SU-DHL-6 (cell line): ENCODE results near the gene EEF2K.

ENCODE experiments used
- H2AFZ ChIP-seq: fragments of 200-600 bp; sonication (generic); 2 replicates; pipeline ENCODE4 v1.6.1; 2014; ENCODE audit warnings: low read depth, mild to moderate bottlenecking, moderate library complexity, mixed read lengths, antibody characterized with exemption, low read length; ENCODE audit not compliant: severe bottlenecking
- H3F3A ChIP-seq: fragments of 200-600 bp; shearing (Covaris generic); 2 replicates; pipeline ENCODE4 v1.6.0; 2016; ENCODE audit warnings: antibody characterized with exemption, mild to moderate bottlenecking; ENCODE audit not compliant: insufficient read depth
- H3K27ac ChIP-seq: fragments of 200-600 bp; sonication (generic); 2 replicates; pipeline ENCODE4 v1.5.1; 2016; ENCODE audit warnings: low read depth, mild to moderate bottlenecking, low read length, moderate library complexity, mixed read lengths
- H3K27me3 ChIP-seq: fragments of 200-600 bp; sonication (generic), shearing (Covaris generic); 2 replicates; pipeline ENCODE4 v1.6.0; 2014; ENCODE audit warnings: mild to moderate bottlenecking, low read length
- H3K36me3 ChIP-seq: fragments of 200-600 bp; sonication (generic); 2 replicates; pipeline ENCODE4 v1.6.1; 2014; ENCODE audit warnings: mild to moderate bottlenecking, low read length, mixed read lengths
- H3K4me2 ChIP-seq: fragments of 300-600, 200-600 bp; shearing (Covaris generic), sonication (generic); 2 replicates; pipeline ENCODE4 v1.6.0; 2014; ENCODE audit warnings: low read length, low read depth, mild to moderate bottlenecking; ENCODE audit not compliant: poor library complexity, severe bottlenecking
- H3K4me3 ChIP-seq: fragments of 200-600 bp; sonication (generic); 2 replicates; pipeline ENCODE4 v1.5.1; 2014; ENCODE audit warnings: antibody characterized with exemption, low read length, mild to moderate bottlenecking, mixed read lengths; ENCODE audit not compliant: insufficient read depth, poor library complexity, severe bottlenecking
- H3K79me2 ChIP-seq: fragments of 200-600 bp; sonication (generic); 2 replicates; pipeline ENCODE4 v1.6.1; 2014; ENCODE audit warnings: mild to moderate bottlenecking, low read length, moderate library complexity; ENCODE audit not compliant: insufficient read depth
- H3K9ac ChIP-seq: fragments of 200-600 bp; sonication (generic); 2 replicates; pipeline ENCODE4 v1.7.0; 2014; ENCODE audit warnings: mild to moderate bottlenecking, low read length
- H3K9me2 ChIP-seq: fragments of 200-600 bp; sonication (generic); replicated peaks from 2 replicates; pipeline ENCODE4 v1.6.1; 2014; ENCODE audit warnings: low read length; ENCODE audit not compliant: insufficient read depth
- H3K9me3 ChIP-seq: fragments of 200-600 bp; sonication (generic); 2 replicates; pipeline ENCODE4 v1.6.1; 2014; ENCODE audit warnings: low read length, mixed read lengths; ENCODE audit not compliant: insufficient read depth
- H4K20me1 ChIP-seq: fragments of 200-600 bp; sonication (generic); 2 replicates; pipeline ENCODE4 v1.6.1; 2014; ENCODE audit warnings: low read depth, mild to moderate bottlenecking, antibody characterized with exemption, low read length, moderate library complexity, mixed read lengths
- EZH2phosphoT487 ChIP-seq: fragments of 200-600 bp; sonication (generic), shearing (Covaris generic); conservative IDR thresholded peaks from 2 replicates; pipeline ENCODE4 v1.6.1; 2018; ENCODE audit warnings: mild to moderate bottlenecking, antibody characterized with exemption, low read length, moderate library complexity, mixed read lengths
- TF ChIP-seq, protein P1 (sequence below): fragments of 200-600 bp; sonication (generic); IDR thresholded peaks from one replicate; pipeline ENCODE4 v1.5.1; 2017; ENCODE audit warnings: antibody characterized with exemption, mild to moderate bottlenecking, low read length, moderate library complexity; ENCODE audit not compliant: insufficient read depth, poor library complexity, severe bottlenecking

The EEF2K gene

DNA sequence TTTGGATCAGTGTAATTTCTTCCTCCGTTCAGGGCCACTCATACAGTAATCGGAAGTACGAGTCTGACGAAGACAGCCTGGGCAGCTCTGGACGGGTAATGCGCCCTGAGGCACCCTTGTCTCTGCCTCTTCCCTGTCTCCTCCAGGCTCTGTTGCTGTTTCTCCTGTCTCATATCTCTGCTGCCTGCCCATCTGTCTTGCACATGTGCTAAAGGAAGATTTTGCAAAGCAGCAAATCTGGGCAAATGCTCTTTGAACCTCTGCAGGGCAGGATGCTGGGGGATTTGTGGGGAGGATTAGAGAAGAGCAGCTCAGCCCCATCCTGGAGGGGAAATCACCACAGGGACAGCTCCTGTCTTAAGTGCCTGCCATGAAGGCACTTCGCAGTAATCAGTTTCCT is 58.7 kb downstream of the EEF2K start:
- Histone ChIP-seq H3K9me2 (no peaks in the 10 kb centered on the region), H3K4me3 (no peak overlapping the region), H3F3A (no peaks in the 10 kb centered on the region), H3K27ac (no peak overlapping the region), H2AFZ (no peak overlapping the region), H4K20me1 (no peaks in the 10 kb centered on the region), H3K79me2 (no peaks in the 10 kb centered on the region), H3K36me3 (peaks cover 4% of the 10 kb centered on the region; the same call in 1 of the 2 replicates), H3K4me2 (no peak overlapping the region), H3K9me3 (no peaks in the 10 kb centered on the region), H3K9ac (no peak overlapping the region), H3K27me3 (no peaks in the 10 kb centered on the region)
- no peak for TF ChIP-seq EZH2phosphoT487
- TF ChIP-seq, protein P1, sequence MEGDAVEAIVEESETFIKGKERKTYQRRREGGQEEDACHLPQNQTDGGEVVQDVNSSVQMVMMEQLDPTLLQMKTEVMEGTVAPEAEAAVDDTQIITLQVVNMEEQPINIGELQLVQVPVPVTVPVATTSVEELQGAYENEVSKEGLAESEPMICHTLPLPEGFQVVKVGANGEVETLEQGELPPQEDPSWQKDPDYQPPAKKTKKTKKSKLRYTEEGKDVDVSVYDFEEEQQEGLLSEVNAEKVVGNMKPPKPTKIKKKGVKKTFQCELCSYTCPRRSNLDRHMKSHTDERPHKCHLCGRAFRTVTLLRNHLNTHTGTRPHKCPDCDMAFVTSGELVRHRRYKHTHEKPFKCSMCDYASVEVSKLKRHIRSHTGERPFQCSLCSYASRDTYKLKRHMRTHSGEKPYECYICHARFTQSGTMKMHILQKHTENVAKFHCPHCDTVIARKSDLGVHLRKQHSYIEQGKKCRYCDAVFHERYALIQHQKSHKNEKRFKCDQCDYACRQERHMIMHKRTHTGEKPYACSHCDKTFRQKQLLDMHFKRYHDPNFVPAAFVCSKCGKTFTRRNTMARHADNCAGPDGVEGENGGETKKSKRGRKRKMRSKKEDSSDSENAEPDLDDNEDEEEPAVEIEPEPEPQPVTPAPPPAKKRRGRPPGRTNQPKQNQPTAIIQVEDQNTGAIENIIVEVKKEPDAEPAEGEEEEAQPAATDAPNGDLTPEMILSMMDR, result no peak

DNA sequence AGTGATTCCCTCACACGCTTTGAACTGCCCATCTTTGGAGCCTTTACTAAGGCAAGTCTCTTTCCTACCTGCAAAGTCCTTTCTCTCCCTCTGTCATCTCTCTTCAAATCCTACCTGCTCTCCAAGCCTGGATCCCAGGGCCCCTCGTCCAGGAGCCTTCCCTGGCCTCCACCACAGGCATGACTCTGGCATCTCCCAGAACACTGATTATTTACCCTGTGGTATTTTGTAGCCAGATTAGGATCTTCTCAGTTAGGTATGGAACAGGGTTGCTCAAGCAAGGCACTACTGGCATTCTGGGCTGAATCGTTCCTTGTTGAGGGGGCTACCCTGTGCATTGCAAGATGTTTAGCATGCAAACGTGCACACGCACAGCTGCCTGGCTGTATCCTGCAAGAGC is 59.3 kb downstream of the EEF2K start:
- Histone ChIP-seq H3K27me3 (no peaks in the 10 kb centered on the region), H3K4me3 (no peak overlapping the region), H3K9me2 (no peaks in the 10 kb centered on the region), H3K9me3 (no peaks in the 10 kb centered on the region), H3K79me2 (no peaks in the 10 kb centered on the region), H3K4me2 (no peak overlapping the region), H3K9ac (no peak overlapping the region), H3K27ac (no peak overlapping the region), H3F3A (no peaks in the 10 kb centered on the region), H4K20me1 (no peaks in the 10 kb centered on the region), H3K36me3 (no peaks in the 10 kb centered on the region; the same call in 1 of the 2 replicates), H2AFZ (no peak overlapping the region)
- no peak for TF ChIP-seq EZH2phosphoT487
- TF ChIP-seq, protein P1, result no peak

DNA sequence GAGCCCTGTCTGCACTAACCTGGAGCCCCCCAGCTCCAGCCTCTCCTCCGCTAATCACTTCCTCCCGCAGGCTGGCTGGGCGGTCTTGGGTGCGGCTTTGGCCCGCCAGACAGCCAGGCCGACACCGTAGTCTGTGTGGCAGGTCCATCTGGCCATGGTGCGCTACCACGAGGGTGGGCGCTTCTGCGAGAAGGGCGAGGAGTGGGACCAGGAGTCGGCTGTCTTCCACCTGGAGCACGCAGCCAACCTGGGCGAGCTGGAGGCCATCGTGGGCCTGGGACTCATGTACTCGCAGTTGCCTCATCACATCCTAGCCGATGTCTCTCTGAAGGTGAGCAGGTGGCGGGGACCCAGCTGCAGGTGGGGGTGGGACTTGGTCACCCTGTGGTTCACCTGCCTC is 60.5 kb downstream of the EEF2K start:
- Histone ChIP-seq H3F3A (no peaks in the 10 kb centered on the region), H2AFZ (no peak overlapping the region), H3K79me2 (no peaks in the 10 kb centered on the region), H3K36me3 (no peaks in the 10 kb centered on the region), H3K4me3 (no peak overlapping the region), H4K20me1 (no peaks in the 10 kb centered on the region), H3K9me3 (no peaks in the 10 kb centered on the region), H3K9ac (no peak overlapping the region), H3K9me2 (no peaks in the 10 kb centered on the region), H3K4me2 (no peak overlapping the region), H3K27me3 (no peaks in the 10 kb centered on the region), H3K27ac (no peak overlapping the region)
- TF ChIP-seq, protein P1, result no peak
- TF ChIP-seq EZH2phosphoT487, result no peak

DNA sequence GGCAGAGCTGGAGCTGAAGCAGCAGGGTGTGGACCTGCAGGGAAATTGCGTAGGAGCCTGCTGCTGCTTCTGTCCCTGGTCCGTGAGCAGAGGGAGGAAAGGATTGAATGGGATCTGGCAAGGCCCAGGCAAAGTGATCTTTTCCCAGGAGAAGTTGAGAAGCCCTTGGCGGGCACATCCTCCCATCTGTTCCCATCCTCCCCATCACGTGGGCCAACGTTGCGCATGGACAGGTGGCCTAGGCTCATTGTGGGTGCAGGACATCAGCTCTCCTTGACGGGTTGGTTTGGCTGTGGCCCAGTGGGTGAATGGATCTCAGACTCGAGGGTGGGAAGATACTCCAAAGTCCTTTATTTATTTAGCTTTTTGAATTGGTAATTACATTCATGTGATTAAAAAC is 61.7 kb downstream of the EEF2K start:
- no peaks in the 10 kb centered on the region for H4K20me1 ChIP-seq
- no peaks in the 10 kb centered on the region for H3K9me2 ChIP-seq
- no peak overlapping the region for H2AFZ ChIP-seq
- no peaks in the 10 kb centered on the region for H3F3A ChIP-seq
- no peak overlapping the region for H3K27ac ChIP-seq
- TF ChIP-seq, protein P1, result no peak
- TF ChIP-seq EZH2phosphoT487, result no peak
- no peaks in the 10 kb centered on the region for H3K36me3 ChIP-seq
- H3K4me2 ChIP-seq, result no peak overlapping the region
- no peaks in the 10 kb centered on the region for H3K9me3 ChIP-seq
- no peak overlapping the region for H3K4me3 ChIP-seq
- H3K79me2 ChIP-seq, result no peaks in the 10 kb centered on the region
- H3K9ac ChIP-seq, result no peak overlapping the region
- no peaks in the 10 kb centered on the region for H3K27me3 ChIP-seq
